Suppressor macrophage (primary cell): ENCODE data around the gene GNAI3.
A peak's percentile ranks its signal among the peaks of the same experiment; 100 is the strongest.

Experiments
- DNase-seq, 4 experiments: peaks; one replicate each; pipeline ENCODE4 v3.0.0-alpha.2; 2020 to 2022

Gene GNAI3

DNA sequence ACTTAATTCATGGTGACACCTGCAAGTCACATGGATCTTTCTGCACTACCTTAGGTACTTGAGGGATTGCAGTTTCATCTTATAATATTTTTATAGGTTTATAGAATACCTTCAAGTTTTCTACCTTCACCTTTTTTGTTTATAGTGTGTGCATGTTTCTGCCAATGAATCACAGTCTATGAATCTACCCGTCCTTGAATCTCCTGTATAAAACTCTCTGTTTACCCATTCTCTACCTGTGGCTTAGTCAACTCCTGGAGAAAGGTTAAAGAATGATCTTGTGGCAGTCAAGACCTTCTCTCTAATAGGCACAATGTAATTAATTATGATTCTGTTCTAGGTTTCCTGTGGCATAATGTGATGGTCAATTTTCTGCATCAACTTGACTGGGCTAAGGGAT is 116.3 kb downstream of the GNAI3 start:
- DNase-seq = no peak

DNA sequence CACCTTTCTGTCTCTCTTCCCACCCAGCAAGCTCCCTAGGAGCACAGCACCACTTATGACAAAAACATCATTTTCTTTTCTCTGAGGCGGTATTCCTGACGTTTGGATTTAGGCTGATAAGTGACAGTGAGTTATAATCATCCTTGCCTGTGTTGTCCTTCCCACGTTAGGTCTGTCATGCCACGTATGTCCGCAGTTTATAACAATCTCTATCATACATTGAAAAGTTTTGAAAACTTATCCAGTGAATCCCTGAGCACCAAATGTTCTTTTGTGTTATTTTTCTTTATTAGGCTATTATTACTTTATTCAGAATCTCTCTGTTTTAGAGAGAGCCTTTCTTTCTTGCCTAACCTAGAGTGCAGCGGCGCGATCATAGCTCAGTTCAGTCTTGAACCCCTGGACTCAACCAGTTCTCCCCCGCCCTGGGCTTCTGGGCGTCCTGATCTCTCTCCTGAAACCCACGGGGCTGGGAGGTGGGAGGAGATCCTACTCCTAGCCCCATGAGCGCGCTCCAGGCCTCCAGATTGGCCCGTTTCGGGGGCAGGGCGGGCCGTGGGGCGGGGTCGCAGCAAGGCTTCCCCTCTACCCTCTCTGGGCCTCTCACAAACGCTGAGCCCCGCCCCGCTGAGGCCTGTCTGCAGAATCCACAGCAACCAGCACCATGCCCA is 119.2 kb downstream of the GNAI3 start, which contains the start of gene GSTM2:
TSS of gene GSTM2 (plus strand) at position 606 of the 671 bp plus-strand sequence. CDS start at position 665, 59 bp downstream.
- DNase-seq = peak; percentile 73 to 89 (median 79)
